Measurements from ENCODE around the gene NEGR1. TPM values are rescaled to one million over a fixed set of nuclear protein-coding genes. Genes with fewer than 3 reads are reported as not detected.

NEGR1 gene
- total and polyA plus RNA-seq, 9 of the 15 experiments (the other 6 are each of a cell fraction or from before 2014, with no cell fraction given), result not detected

DNA sequence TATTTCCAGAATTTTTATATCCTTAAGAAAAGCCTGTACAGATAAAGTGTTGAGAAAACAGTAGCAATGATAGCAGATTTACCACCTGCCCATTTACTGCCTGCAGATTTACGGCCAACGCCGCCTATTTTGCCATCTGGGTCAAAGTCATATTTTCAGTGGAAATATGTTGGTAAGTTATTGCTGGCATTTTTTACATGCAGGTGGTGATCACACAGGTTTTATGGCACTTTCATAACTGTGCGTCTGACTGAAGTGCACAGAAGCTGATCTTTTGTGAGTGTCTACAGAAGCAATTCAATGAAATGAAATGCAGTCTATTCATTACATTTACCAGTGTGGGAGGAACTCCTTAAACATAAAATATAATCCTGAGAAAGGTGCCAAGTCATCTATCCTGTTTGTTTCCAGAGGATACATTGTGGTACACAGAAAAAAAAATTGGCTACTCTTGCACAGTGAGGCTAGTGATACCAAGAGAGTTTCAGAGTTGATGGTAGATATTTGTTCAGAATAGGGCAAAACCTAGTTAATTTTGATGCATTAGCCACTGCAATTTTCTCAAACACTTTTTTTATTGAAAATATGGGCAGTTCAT, 458.5 kb downstream of the NEGR1 start (continued):
- TF ChIP-seq TAF7 (tag; IDR thresholded peaks at IDR 0.05) (no peak), KLF1 (tag; IDR thresholded peaks at IDR 0.05) (no peak), MAFG (tag; conservative IDR thresholded peaks at IDR 0.05) (no peak), NUFIP1 (IDR thresholded peaks at IDR 0.05; ENCODE audit: partially characterized antibody) (no peak), ETV6 (IDR thresholded peaks at IDR 0.05; ENCODE audit: borderline replicate concordance in 1 of 2, low read depth in 2 of 2, low read length in 1 of 2) (no peak), ETV6 (CRISPR knock-in tag; IDR thresholded peaks at IDR 0.05; ENCODE audit: borderline replicate concordance) (no peak)

DNA sequence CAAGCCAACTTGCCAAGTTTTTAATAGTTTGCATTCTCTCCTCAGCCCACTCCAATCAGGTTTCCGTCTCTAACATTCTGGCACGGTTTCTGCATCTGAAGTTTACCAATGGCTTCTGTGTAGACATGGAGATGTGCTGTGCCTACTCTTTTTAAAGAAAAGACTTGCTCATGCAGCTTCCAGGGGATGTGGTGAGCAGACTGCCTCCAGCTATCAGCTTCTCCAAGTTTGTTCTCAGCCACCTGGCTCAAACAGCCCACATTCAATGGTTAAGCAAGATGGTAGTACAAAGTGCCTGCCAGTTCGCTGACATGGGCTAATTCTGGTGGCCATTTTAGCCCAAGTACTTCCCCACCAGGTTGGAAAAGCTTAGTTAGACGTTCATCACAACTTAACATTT, 465.3 kb downstream of the NEGR1 start:
- Histone ChIP-seq H3K4me1 (replicated peaks in 1 of 2; ENCODE audit: control insufficient read depth in 2 of 2, insufficient read depth in 2 of 2, low read length in 2 of 2) (no peaks in the 10 kb centered on the region), H2AFZ (ENCODE audit: low read depth, low read length) (no peak overlapping the region), H3K27me3 (ENCODE audit: control insufficient read depth in 2 of 2, insufficient read depth in 2 of 2, low read length in 2 of 2) (no peaks in the 10 kb centered on the region), H3K9me1 (ENCODE audit: control insufficient read depth, insufficient read depth, low read length) (no peaks in the 10 kb centered on the region), H3K9ac (ENCODE audit: insufficient read depth in 1 of 2, low read depth in 2 of 2, low read length in 2 of 2) (no peak overlapping the region), H4K20me1 (replicated peaks; ENCODE audit: control insufficient read depth, insufficient read depth, low read length) (no peaks in the 10 kb centered on the region), H3K79me2 (ENCODE audit: control insufficient read depth, insufficient read depth, low read length) (no peaks in the 10 kb centered on the region), H3K4me3 (no peak overlapping the region), H3K4me2 (ENCODE audit: insufficient read depth, low read length) (no peak overlapping the region), H3K9me3 (replicated peaks; ENCODE audit: control insufficient read depth, insufficient read depth, low read depth, low read length) (no peaks in the 10 kb centered on the region), H3K27ac (ENCODE audit: extremely low read depth, low read depth, low read length) (no peak overlapping the region), H3K36me3 (ENCODE audit: control insufficient read depth, insufficient read depth, low read length) (no peaks in the 10 kb centered on the region)
- POLR2A ChIA-PET, result no interaction called here
- WGBS (ENCODE audit: insufficient coverage, low coverage, missing lambda C conversion rate), result 4% methylated on average over 4 of the region's 4 CpGs
- in situ Hi-C loops (cut with MboI), result no loop called here
- no peak for TF ChIP-seq MYNN (IDR thresholded peaks at IDR 0.05)
- no peak for TF ChIP-seq MYNN (CRISPR knock-in tag; IDR thresholded peaks at IDR 0.05)
- TF ChIP-seq, protein P1, sequence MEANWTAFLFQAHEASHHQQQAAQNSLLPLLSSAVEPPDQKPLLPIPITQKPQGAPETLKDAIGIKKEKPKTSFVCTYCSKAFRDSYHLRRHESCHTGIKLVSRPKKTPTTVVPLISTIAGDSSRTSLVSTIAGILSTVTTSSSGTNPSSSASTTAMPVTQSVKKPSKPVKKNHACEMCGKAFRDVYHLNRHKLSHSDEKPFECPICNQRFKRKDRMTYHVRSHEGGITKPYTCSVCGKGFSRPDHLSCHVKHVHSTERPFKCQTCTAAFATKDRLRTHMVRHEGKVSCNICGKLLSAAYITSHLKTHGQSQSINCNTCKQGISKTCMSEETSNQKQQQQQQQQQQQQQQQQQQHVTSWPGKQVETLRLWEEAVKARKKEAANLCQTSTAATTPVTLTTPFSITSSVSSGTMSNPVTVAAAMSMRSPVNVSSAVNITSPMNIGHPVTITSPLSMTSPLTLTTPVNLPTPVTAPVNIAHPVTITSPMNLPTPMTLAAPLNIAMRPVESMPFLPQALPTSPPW (CRISPR knock-in tag; IDR thresholded peaks at IDR 0.05), result no peak
- no peak for TF ChIP-seq SUPT5H (IDR thresholded peaks at IDR 0.05)
- TF ChIP-seq MBD2 (IDR thresholded peaks at IDR 0.05; ENCODE audit: borderline replicate concordance, low read depth), result no peak
- no peak for TF ChIP-seq SRSF1 (IDR thresholded peaks at IDR 0.05; ENCODE audit: low read depth, low read length)
- TF ChIP-seq, protein P2, sequence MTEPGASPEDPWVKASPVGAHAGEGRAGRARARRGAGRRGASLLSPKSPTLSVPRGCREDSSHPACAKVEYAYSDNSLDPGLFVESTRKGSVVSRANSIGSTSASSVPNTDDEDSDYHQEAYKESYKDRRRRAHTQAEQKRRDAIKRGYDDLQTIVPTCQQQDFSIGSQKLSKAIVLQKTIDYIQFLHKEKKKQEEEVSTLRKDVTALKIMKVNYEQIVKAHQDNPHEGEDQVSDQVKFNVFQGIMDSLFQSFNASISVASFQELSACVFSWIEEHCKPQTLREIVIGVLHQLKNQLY (CRISPR knock-in tag; conservative IDR thresholded peaks at IDR 0.05), result no peak
- no peak for TF ChIP-seq POLR3G (IDR thresholded peaks at IDR 0.05; ENCODE audit: extremely low read depth, insufficient read length, insufficient replicate concordance)
- DNase-seq (ENCODE audit: extremely low read depth in 1 of 4, low spot score in 3 of 4) (no peak), FAIRE-seq (no peak), ATAC-seq (no peak)
- CTCF ChIA-PET (ENCODE audit: low intra/inter-chr PET ratio), result no interaction called here
- intact Hi-C loops (cut with micrococcal nuclease), result no loop called here
- no TSS peak for BruUV-seq (replicated peaks)
